ENCODE data around the gene TMEM94. TPM values are rescaled to one million over a fixed set of nuclear protein-coding genes. Genes with fewer than 3 reads are reported as not detected.

The TMEM94 gene
- total and polyA plus RNA-seq, 9 of the 15 experiments (the other 6 are each of a cell fraction or from before 2014, with no cell fraction given), result 0.35 to 48.1 (median 14.4) TPM

- TF ChIP-seq ARID3A (IDR thresholded peaks at IDR 0.05; ENCODE audit: borderline replicate concordance, low read depth, low read length), result no peak
- no peak for TF ChIP-seq WHSC1 (IDR thresholded peaks at IDR 0.05; ENCODE audit: low read length)
- TF ChIP-seq PTRF (tag; IDR thresholded peaks at IDR 0.05), result no peak
- no peak for TF ChIP-seq UBTF (IDR thresholded peaks at IDR 0.05; ENCODE audit: borderline replicate concordance in 1 of 2, low read depth in 2 of 2, low read length in 2 of 2)
- no peak for TF ChIP-seq ZFP36 (IDR thresholded peaks at IDR 0.05; ENCODE audit: low read depth, low read length, partially characterized antibody)
- no peak for TF ChIP-seq HOMEZ (CRISPR knock-in tag; IDR thresholded peaks at IDR 0.05)
- TF ChIP-seq USF2 (CRISPR knock-in tag; IDR thresholded peaks at IDR 0.05), result peak; percentile 55
- TF ChIP-seq XRCC3 (IDR thresholded peaks at IDR 0.05), result no peak
- TF ChIP-seq RFX1 (IDR thresholded peaks at IDR 0.05), result no peak
- 0 out of 2 replicates have a peak, but pooled peaks have one; percentile 8 for TF ChIP-seq TFE3 (CRISPR knock-in tag; IDR thresholded peaks at IDR 0.05)
- peak in 1 of 2 experiments; percentile 23; a peak in 1 of 4 replicates for TF ChIP-seq FOXK2 (conservative IDR thresholded peaks at IDR 0.05 in 1 of 2, IDR thresholded peaks at IDR 0.05 in 1 of 2; ENCODE audit: low read depth in 2 of 2)
- TF ChIP-seq SMC3 (conservative IDR thresholded peaks at IDR 0.05; ENCODE audit: insufficient read depth, low read depth, low read length), result no peak
- TF ChIP-seq SRSF9 (IDR thresholded peaks at IDR 0.05; ENCODE audit: borderline replicate concordance, low read depth, low read length), result no peak
- peak; percentile 60 for TF ChIP-seq USF1 (CRISPR knock-in tag; IDR thresholded peaks at IDR 0.05)
- no peak for TF ChIP-seq ZFPM2 (CRISPR knock-in tag; IDR thresholded peaks at IDR 0.05)
- TF ChIP-seq ZNF561 (CRISPR knock-in tag; conservative IDR thresholded peaks at IDR 0.05), result no peak
Observed at GRCh38 chr17:75459590-75460267, 3.3 kb downstream of the TMEM94 start (continued).
